HEK293T (cell line): ENCODE measurements around the gene ZBTB44.

ENCODE experiments used
- CTCF ChIA-PET: fragments of 350-600 bp; formaldehyde crosslinking; extraction: SDS; loops from one replicate; lab custom pipeline; 2021; ENCODE audit warnings: antibody characterized with exemption, inconsistent platforms; lab: Yijun Ruan, JAX
- POLR2A ChIA-PET: fragments of 350-600 bp; formaldehyde crosslinking; extraction: SDS; loops from one replicate; lab custom pipeline; 2020; ENCODE audit warnings: antibody characterized with exemption, inconsistent platforms; lab: Yijun Ruan, JAX
- DNase-seq: peaks from one replicate; pipeline ENCODE4 v3.0.0; 2012; ENCODE audit warnings: mixed read lengths; ENCODE audit errors: extremely low spot score
- ARNT ChIP-seq: fragments of 450-650 bp; IDR thresholded peaks from 2 replicates; pipeline ENCODE4 v1.6.1; 2017; ENCODE audit warnings: mild to moderate bottlenecking
- BHLHE40 ChIP-seq: fragments of 450-650 bp; IDR thresholded peaks from 2 replicates; pipeline ENCODE4 v1.6.1; 2016; ENCODE audit warnings: mild to moderate bottlenecking, moderate library complexity, borderline replicate concordance
- CTBP1 ChIP-seq: fragments of 450-650 bp; IDR thresholded peaks from 2 replicates; pipeline ENCODE4 v1.6.1; 2016; ENCODE audit warnings: borderline replicate concordance
- ELF4 ChIP-seq: fragments of 450-650 bp; IDR thresholded peaks from 2 replicates; pipeline ENCODE4 v1.6.1; 2017; ENCODE audit warnings: antibody characterized with exemption
- FOXA1 ChIP-seq: fragments of 450-650 bp; IDR thresholded peaks from 2 replicates; pipeline ENCODE4 v1.6.1; 2016; ENCODE audit warnings: mild to moderate bottlenecking
- FOXK2 ChIP-seq: fragments of 450-650 bp; IDR thresholded peaks from 2 replicates; pipeline ENCODE4 v1.6.1; 2016; ENCODE audit warnings: mild to moderate bottlenecking
- FOXM1 ChIP-seq: fragments of 450-650 bp; IDR thresholded peaks from 2 replicates; pipeline ENCODE4 v1.6.1; 2017; ENCODE audit warnings: mild to moderate bottlenecking, borderline replicate concordance
- HDGF ChIP-seq: fragments of 450-650 bp; IDR thresholded peaks from 2 replicates; pipeline ENCODE4 v1.6.1; 2017; ENCODE audit warnings: antibody characterized with exemption, borderline replicate concordance
- L3MBTL2 ChIP-seq: fragments of 450-650 bp; conservative IDR thresholded peaks from 2 replicates; pipeline ENCODE4 v1.6.1; 2016; ENCODE audit warnings: mild to moderate bottlenecking
- LEF1 ChIP-seq: fragments of 450-650 bp; IDR thresholded peaks from 2 replicates; pipeline ENCODE4 v1.6.1; 2017; ENCODE audit warnings: mild to moderate bottlenecking, borderline replicate concordance
- NFRKB ChIP-seq: fragments of 450-650 bp; IDR thresholded peaks from 2 replicates; pipeline ENCODE4 v1.6.1; 2016; ENCODE audit warnings: mild to moderate bottlenecking, moderate library complexity
- SP1 ChIP-seq: fragments of 450-650 bp; IDR thresholded peaks from 2 replicates; pipeline ENCODE4 v1.6.1; 2017
- SUZ12 ChIP-seq: fragments of 450-650 bp; IDR thresholded peaks from 2 replicates; pipeline ENCODE4 v1.6.1; 2016; ENCODE audit warnings: mild to moderate bottlenecking
- TARDBP ChIP-seq: fragments of 450-650 bp; IDR thresholded peaks from 2 replicates; pipeline ENCODE4 v1.6.1; 2016
- ZNF384 ChIP-seq: fragments of 450-650 bp; IDR thresholded peaks from 2 replicates; pipeline ENCODE4 v1.6.1; 2016
- TF ChIP-seq, protein P1 (sequence below): fragments of 450-650 bp; IDR thresholded peaks from 2 replicates; pipeline ENCODE4 v1.6.1; 2016

The ZBTB44 gene, protein sequence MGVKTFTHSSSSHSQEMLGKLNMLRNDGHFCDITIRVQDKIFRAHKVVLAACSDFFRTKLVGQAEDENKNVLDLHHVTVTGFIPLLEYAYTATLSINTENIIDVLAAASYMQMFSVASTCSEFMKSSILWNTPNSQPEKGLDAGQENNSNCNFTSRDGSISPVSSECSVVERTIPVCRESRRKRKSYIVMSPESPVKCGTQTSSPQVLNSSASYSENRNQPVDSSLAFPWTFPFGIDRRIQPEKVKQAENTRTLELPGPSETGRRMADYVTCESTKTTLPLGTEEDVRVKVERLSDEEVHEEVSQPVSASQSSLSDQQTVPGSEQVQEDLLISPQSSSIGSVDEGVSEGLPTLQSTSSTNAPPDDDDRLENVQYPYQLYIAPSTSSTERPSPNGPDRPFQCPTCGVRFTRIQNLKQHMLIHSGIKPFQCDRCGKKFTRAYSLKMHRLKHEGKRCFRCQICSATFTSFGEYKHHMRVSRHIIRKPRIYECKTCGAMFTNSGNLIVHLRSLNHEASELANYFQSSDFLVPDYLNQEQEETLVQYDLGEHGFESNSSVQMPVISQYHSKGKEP

DNA sequence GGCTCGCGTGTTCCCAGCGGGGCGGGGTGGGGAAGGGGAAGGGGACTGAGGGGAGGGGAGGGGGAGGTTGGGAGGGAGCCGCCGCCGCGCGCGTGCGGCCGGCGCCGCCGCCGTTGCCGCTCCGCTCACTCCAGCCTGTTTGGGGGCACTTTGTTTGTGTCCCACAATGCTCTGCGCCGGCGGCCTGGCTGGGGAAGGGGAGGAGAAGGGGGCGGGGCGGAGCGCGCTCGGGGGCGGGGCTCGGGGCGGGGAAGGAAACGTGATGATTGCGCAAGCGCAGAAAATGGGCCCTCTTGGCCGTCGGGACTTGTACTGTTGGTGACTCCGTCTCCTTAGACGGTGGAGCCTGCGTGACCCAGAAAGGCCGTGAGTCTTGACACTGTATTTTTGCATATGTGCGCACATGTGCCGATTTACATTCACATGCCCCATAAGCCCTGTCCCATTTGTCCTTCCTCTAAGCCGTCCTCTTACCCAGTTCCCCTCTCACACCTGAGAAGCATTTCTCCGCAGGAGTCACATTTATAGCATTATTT lies at the start of gene ZBTB44:
TSS of gene ZBTB44 (minus strand) at position 168 of the 536 bp plus-strand sequence. CDS start 53,044 bp downstream, outside the sequence.
- DNase-seq, result peak; percentile 93
- POLR2A ChIA-PET, result no interaction called here
- TF ChIP-seq FOXK2 (no peak), L3MBTL2 (peak; percentile 32; the same call in 1 of the 2 replicates)
- CTCF ChIA-PET, result no interaction called here

DNA sequence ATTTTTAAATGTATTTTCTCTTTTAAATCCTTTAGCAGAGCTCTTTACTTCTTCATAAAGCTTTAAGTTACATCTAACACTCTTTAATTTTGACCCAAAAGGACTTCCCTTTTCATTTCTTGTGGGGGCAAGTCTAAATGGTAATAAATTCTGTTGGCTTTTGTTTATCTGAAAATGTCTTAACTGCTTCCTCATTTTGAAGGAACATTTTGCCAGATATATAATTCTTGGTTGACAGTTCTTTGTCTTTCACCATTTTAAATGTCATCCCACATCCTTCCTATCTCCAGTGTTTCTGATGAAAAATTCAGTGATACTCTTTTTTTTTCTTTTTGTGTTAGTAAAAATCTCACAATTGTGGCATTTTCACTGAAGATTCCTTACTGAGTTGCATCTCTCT lies 44.7 kb upstream of the ZBTB44 start:
- ChIA-PET CTCF (no interaction called here), POLR2A (no interaction called here)
- no peak for TF ChIP-seq NFRKB
- DNase-seq, result no peak

DNA sequence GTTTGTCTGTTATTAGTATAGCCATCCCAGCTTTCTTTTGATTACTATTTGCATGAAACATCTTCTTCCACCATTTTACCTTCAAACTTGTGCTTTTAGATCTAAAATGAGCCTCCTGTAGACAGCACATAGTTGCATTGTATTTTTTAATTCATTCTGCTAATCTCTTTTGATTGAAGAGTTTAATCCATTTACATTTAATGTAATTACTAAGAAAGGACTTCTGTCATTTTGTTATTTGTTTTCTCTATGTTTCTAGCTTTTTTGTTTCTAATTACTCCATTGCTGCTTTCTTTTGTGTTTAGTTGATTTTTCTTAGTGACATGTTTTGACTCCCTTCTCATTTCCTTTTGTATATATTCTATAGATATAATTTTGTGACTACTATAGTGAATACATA lies 43.7 kb upstream of the ZBTB44 start:
- no peak for TF ChIP-seq FOXM1
- no peak for TF ChIP-seq SP1
- no peak for TF ChIP-seq HDGF
- TF ChIP-seq TARDBP, result no peak
- no peak for TF ChIP-seq CTBP1
- TF ChIP-seq FOXA1, result no peak
- no peak for TF ChIP-seq LEF1
- TF ChIP-seq ELF4, result no peak
- no peak for TF ChIP-seq SUZ12
- POLR2A ChIA-PET, result no interaction called here
- CTCF ChIA-PET, result no interaction called here
- no peak for DNase-seq

DNA sequence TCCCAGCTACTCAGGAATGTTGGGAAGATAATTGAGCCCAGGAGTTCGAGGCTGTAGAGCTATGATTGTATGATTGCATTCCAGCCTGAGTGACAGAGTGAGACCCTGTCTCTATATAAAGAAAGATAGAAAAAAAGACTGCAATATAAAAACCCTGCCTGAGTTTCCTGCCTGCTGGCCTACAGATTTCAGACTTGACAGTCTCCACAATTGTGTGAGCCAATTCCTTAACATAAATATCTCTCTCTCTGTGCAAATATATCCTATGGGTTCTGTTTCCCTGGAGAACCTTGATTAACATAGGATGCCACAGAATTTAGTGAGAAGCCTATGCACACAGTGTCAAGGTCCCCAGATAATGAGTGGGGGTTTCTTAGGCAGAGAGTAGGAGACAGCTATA lies 32.5 kb upstream of the ZBTB44 start:
- ChIA-PET POLR2A (no interaction called here), CTCF (interaction anchor here (0.6 kb wide), 1 partner anchor 10 kb away, joined by 5 read pairs; no protein-coding TSS in a partner anchor)
- TF ChIP-seq ARNT (no peak), FOXK2 (no peak), LEF1 (no peak), HDGF (no peak), ELF4 (no peak), TARDBP (no peak), ZNF384 (no peak), L3MBTL2 (no peak), BHLHE40 (no peak), SP1 (no peak), SUZ12 (no peak), CTBP1 (no peak), FOXM1 (no peak), FOXA1 (no peak)
- TF ChIP-seq, protein P1, sequence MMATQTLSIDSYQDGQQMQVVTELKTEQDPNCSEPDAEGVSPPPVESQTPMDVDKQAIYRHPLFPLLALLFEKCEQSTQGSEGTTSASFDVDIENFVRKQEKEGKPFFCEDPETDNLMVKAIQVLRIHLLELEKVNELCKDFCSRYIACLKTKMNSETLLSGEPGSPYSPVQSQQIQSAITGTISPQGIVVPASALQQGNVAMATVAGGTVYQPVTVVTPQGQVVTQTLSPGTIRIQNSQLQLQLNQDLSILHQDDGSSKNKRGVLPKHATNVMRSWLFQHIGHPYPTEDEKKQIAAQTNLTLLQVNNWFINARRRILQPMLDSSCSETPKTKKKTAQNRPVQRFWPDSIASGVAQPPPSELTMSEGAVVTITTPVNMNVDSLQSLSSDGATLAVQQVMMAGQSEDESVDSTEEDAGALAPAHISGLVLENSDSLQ, result no peak
- DNase-seq, result no peak

DNA sequence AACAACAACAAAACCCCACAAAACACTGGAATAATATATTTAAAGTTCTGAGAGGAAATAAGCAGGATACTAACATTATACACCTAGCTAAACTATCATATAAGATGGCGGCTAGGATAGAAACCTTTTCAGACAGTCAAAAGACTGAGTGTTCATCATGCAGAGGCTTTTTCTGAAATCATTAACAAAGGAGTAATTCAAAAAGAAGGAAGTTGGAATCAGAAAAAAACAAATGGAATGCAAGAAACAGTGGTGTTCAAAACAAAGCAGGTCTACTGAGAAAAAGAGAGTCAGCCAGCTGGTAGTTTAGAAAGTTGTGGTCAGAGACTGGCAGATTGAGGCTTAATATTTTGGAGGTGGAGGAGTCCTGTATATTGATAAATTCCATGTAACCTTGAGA lies 30.1 kb upstream of the ZBTB44 start:
- no peak for DNase-seq
- TF ChIP-seq LEF1 (no peak), ELF4 (no peak), CTBP1 (no peak), TARDBP (no peak), BHLHE40 (no peak), ARNT (no peak), ZNF384 (no peak), FOXM1 (no peak), FOXA1 (no peak), FOXK2 (no peak), L3MBTL2 (no peak), HDGF (no peak), SUZ12 (no peak), NFRKB (no peak), SP1 (no peak)
- TF ChIP-seq, protein P1, result no peak
- ChIA-PET CTCF (no interaction called here), POLR2A (no interaction called here)

DNA sequence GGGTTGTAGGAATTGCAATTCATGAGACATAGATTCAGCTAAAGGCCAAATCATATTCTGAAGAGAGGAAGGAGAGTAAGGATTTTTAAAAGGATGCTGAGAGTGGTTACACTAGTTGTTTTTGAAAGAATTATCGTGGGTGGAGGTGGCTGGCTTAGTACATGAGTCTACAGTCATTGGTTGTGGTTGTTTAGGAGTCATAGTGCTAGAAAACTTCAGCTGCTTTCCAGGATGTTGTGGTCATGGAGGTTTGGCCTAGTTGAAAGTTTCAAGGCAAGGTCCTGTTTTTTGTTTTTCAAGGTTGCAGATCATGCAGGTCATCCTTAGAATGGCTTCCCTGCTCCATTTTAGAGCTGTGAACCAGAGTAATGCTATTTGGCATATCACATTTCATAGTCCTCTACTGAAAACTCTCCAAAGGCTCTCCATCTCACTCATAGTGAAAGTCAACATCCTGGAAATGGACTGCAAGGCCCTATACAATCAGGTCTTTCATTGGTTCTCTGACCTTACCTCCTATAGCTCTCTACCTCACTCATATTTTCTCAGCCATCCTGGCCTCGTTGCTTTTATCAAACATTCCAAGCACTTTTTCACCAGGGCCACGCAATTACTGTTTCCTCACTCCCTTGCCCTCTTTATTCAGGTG lies 26.1 kb upstream of the ZBTB44 start:
- no peak for TF ChIP-seq SUZ12
- TF ChIP-seq TARDBP, result no peak
- TF ChIP-seq FOXA1, result no peak
- TF ChIP-seq FOXM1, result no peak
- no peak for TF ChIP-seq L3MBTL2
- TF ChIP-seq CTBP1, result no peak
- no peak for TF ChIP-seq ARNT
- no peak for TF ChIP-seq ZNF384
- TF ChIP-seq SP1, result no peak
- TF ChIP-seq ELF4, result no peak
- TF ChIP-seq HDGF, result no peak
- TF ChIP-seq BHLHE40, result no peak
- DNase-seq, result no peak
- POLR2A ChIA-PET, result no interaction called here
- CTCF ChIA-PET, result no interaction called here
